GM23338 (cell line): ENCODE results near the gene KCNAB1. TPM values are rescaled to one million over a fixed set of nuclear protein-coding genes. Genes with fewer than 3 reads are reported as not detected.

ENCODE experiments used
- ATAC-seq: fragments of 200-7000 bp; cut with Tn5 transposase; 3 replicates; pipeline ENCODE4 v1.9.1; 2020
- DNase-seq: peaks from one replicate; pipeline ENCODE4 v3.0.0-alpha.2; 2015; ENCODE audit warnings: low spot score
- H2AFZ ChIP-seq: fragments of 200-600 bp; sonication (generic); 2 replicates; pipeline ENCODE4 v1.8.0; 2016; ENCODE audit warnings: antibody characterized with exemption, mild to moderate bottlenecking, moderate library complexity
- H3F3A ChIP-seq: fragments of 200-600 bp; sonication (generic); replicated peaks from 2 replicates; pipeline ENCODE4 v1.8.0; 2017; ENCODE audit warnings: antibody characterized with exemption, mixed run types, low read depth
- H3K27ac ChIP-seq: fragments of 200-600 bp; sonication (generic); 2 replicates; pipeline ENCODE4 v1.6.1; 2016; ENCODE audit warnings: low read depth
- H3K27me3 ChIP-seq: fragments of 200-600 bp; sonication (generic); 2 replicates; pipeline ENCODE4 v1.8.0; 2016; ENCODE audit warnings: mild to moderate bottlenecking, mixed run types, moderate library complexity; ENCODE audit not compliant: insufficient read depth
- H3K36me3 ChIP-seq: fragments of 200-600 bp; sonication (generic); 2 replicates; pipeline ENCODE4 v1.8.0; 2016; ENCODE audit warnings: mild to moderate bottlenecking; ENCODE audit not compliant: insufficient read depth
- H3K4me1 ChIP-seq: fragments of 200-600 bp; sonication (generic); 2 replicates; pipeline ENCODE4 v1.8.0; 2016; ENCODE audit warnings: mild to moderate bottlenecking, moderate library complexity; ENCODE audit not compliant: insufficient read depth
- H3K4me2 ChIP-seq: fragments of 200-600 bp; sonication (generic); 2 replicates; pipeline ENCODE4 v1.7.1; 2017; ENCODE audit warnings: mixed run types
- H3K4me3 ChIP-seq: fragments of 200-600 bp; sonication (generic); 2 replicates; pipeline ENCODE4 v1.6.1; 2016; ENCODE audit warnings: mixed run types
- H3K79me2 ChIP-seq: fragments of 200-600 bp; sonication (generic); replicated peaks from 2 replicates; pipeline ENCODE4 v1.8.0; 2017; ENCODE audit warnings: mild to moderate bottlenecking; ENCODE audit not compliant: insufficient read depth
- H3K9me2 ChIP-seq: fragments of 200-600 bp; sonication (generic); 2 replicates; pipeline ENCODE4 v1.8.0; 2017; ENCODE audit not compliant: insufficient read depth
- H4K20me1 ChIP-seq: fragments of 200-600 bp; sonication (generic); replicated peaks from 2 replicates; pipeline ENCODE4 v1.8.0; 2017; ENCODE audit warnings: mild to moderate bottlenecking; ENCODE audit not compliant: insufficient read depth
- H3K27ac Mint-ChIP-seq: 2 replicates; pipeline ENCODE4 v1.8.0; 2020; ENCODE audit warnings: inconsistent platforms, mild to moderate bottlenecking, moderate library complexity, mixed read lengths
- H3K27me3 Mint-ChIP-seq: 3 replicates; pipeline ENCODE4 v1.8.0; 2022; ENCODE audit warnings: low read depth, mild to moderate bottlenecking, moderate library complexity, mixed read lengths, inconsistent platforms; ENCODE audit not compliant: insufficient read depth, poor library complexity
- H3K36me3 Mint-ChIP-seq: 3 replicates; pipeline ENCODE4 v1.8.0; 2021; ENCODE audit warnings: low read depth, mild to moderate bottlenecking, inconsistent platforms, moderate library complexity, mixed read lengths
- H3K4me1 Mint-ChIP-seq: 3 replicates; pipeline ENCODE4 v1.8.0; 2020; ENCODE audit warnings: mild to moderate bottlenecking, inconsistent platforms, mixed read lengths
- H3K4me3 Mint-ChIP-seq: 3 replicates; pipeline ENCODE4 v1.8.0; 2021; ENCODE audit warnings: moderate library complexity, mild to moderate bottlenecking, inconsistent platforms, mixed read lengths
- H3K9me3 Mint-ChIP-seq: 3 replicates; pipeline ENCODE4 v1.8.0; 2020; ENCODE audit warnings: moderate library complexity, mild to moderate bottlenecking, inconsistent platforms, mixed read lengths
- CREB1 ChIP-seq: fragments of 250-450 bp; sonication (Bioruptor Pico); IDR thresholded peaks from 2 replicates; pipeline ENCODE4 v1.5.0; 2020; ENCODE audit warnings: low read depth, mild to moderate bottlenecking, moderate library complexity
- NANOG ChIP-seq: IDR thresholded peaks from 2 replicates; pipeline ENCODE4 v1.6.1; 2016; ENCODE audit warnings: antibody characterized with exemption, borderline replicate concordance
- POLR2AphosphoS5 ChIP-seq: IDR thresholded peaks from 2 replicates; pipeline ENCODE4 v1.6.1; 2016; ENCODE audit warnings: antibody characterized with exemption, low read depth
- ZNF331 ChIP-seq: fragments of 250-450 bp; sonication (Bioruptor Pico); IDR thresholded peaks from 2 replicates; pipeline ENCODE4 v1.5.0; 2020; ENCODE audit warnings: low read depth, mild to moderate bottlenecking, moderate library complexity
- polyA plus RNA-seq: library from polyadenylated mRNA; unstranded; fragments of >200 nt; fragmentation: Nextera tagmentation; extraction: Ambion mirVana; gene quantifications from 2 replicates; pipeline ENCODE4 v1.2.1, GENCODE V29; 2016
- total RNA-seq: library from RNA; depleted of rRNA; stranded (reverse); fragments of >200 nt; shearing (Covaris generic); gene quantifications from 2 replicates; pipeline ENCODE4 v1.2.3, GENCODE V29; 2014
- TF ChIP-seq, protein P1 (sequence below), 2 experiments: fragments of 200-600 bp in 1 of 2; sonication (generic) in 1 of 2; conservative IDR thresholded peaks; 2 replicates each; pipeline versions ENCODE4 v1.5.1 to v1.6.1; 2016 to 2017; ENCODE audit warnings: antibody characterized with exemption in 2 of 2, low read depth in 2 of 2, mild to moderate bottlenecking in 2 of 2, moderate library complexity in 1 of 2
- TF ChIP-seq, protein P2 (sequence below): IDR thresholded peaks from 2 replicates; pipeline ENCODE4 v1.6.1; 2016; ENCODE audit warnings: antibody characterized with exemption
- TF ChIP-seq, protein P3 (sequence below): fragments of 250-450 bp; sonication (Bioruptor Pico); IDR thresholded peaks from 2 replicates; pipeline ENCODE4 v1.5.0; 2020; ENCODE audit warnings: mild to moderate bottlenecking, moderate library complexity

KCNAB1 gene
- total and polyA plus RNA-seq, 2 experiments from 2014 or later, result 0.69 to 2.6 TPM

DNA sequence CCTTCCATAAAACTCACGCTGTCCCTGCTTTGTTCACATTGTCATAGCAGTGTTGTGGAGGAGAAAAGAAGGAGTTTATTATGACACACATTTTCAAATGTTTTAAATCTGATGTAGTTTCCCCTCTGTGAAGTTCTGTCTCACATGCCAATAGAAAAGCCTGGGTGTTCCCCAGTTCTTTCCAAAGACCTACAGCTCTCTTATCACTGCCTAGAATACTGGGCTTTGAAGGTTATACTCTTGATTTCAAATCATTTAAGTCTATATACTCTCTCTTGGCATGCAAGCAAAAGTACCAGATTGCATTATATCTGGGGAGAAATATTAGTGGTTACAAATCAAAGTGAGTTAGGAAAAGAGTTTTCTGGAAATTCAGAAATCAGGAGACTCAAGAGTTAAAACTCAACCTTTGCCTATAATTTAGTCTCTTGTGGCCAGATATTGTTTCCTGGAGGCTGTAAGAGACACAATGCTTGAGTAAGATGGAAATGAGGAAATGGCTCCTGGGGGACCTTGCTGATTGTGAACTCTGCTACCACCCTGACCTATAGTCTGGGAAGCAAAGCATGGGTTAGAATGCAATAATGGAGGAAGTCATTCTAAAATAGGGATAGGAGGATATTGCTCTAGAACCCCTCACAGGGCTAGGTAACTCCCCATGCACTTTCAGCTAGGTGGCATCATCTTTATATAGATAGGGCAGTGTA, 182.8 kb downstream of the KCNAB1 start:
- no peak overlapping the region for H3K4me3 ChIP-seq
- H3K27ac ChIP-seq, result no peak overlapping the region
- no peaks in the 10 kb centered on the region for H4K20me1 ChIP-seq
- no peaks in the 10 kb centered on the region for H3K79me2 ChIP-seq
- H3K9me2 ChIP-seq, result no peaks in the 10 kb centered on the region
- peaks cover 7% of the 10 kb centered on the region; the same call in 2 of the 3 replicates for H3K4me1 Mint-ChIP-seq
- no peak for DNase-seq
- no peak for TF ChIP-seq POLR2AphosphoS5
- TF ChIP-seq, protein P1, sequence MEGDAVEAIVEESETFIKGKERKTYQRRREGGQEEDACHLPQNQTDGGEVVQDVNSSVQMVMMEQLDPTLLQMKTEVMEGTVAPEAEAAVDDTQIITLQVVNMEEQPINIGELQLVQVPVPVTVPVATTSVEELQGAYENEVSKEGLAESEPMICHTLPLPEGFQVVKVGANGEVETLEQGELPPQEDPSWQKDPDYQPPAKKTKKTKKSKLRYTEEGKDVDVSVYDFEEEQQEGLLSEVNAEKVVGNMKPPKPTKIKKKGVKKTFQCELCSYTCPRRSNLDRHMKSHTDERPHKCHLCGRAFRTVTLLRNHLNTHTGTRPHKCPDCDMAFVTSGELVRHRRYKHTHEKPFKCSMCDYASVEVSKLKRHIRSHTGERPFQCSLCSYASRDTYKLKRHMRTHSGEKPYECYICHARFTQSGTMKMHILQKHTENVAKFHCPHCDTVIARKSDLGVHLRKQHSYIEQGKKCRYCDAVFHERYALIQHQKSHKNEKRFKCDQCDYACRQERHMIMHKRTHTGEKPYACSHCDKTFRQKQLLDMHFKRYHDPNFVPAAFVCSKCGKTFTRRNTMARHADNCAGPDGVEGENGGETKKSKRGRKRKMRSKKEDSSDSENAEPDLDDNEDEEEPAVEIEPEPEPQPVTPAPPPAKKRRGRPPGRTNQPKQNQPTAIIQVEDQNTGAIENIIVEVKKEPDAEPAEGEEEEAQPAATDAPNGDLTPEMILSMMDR (conservative IDR thresholded peaks at IDR 0.05; ENCODE audit: low read depth in 2 of 2), result no peak
- TF ChIP-seq, protein P2, sequence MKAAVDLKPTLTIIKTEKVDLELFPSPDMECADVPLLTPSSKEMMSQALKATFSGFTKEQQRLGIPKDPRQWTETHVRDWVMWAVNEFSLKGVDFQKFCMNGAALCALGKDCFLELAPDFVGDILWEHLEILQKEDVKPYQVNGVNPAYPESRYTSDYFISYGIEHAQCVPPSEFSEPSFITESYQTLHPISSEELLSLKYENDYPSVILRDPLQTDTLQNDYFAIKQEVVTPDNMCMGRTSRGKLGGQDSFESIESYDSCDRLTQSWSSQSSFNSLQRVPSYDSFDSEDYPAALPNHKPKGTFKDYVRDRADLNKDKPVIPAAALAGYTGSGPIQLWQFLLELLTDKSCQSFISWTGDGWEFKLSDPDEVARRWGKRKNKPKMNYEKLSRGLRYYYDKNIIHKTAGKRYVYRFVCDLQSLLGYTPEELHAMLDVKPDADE, result no peak
- no peak for TF ChIP-seq ZNF331 (CRISPR knock-in tag)
- TF ChIP-seq NANOG, result no peak
- no peak for TF ChIP-seq CREB1 (CRISPR knock-in tag)
- TF ChIP-seq, protein P3, sequence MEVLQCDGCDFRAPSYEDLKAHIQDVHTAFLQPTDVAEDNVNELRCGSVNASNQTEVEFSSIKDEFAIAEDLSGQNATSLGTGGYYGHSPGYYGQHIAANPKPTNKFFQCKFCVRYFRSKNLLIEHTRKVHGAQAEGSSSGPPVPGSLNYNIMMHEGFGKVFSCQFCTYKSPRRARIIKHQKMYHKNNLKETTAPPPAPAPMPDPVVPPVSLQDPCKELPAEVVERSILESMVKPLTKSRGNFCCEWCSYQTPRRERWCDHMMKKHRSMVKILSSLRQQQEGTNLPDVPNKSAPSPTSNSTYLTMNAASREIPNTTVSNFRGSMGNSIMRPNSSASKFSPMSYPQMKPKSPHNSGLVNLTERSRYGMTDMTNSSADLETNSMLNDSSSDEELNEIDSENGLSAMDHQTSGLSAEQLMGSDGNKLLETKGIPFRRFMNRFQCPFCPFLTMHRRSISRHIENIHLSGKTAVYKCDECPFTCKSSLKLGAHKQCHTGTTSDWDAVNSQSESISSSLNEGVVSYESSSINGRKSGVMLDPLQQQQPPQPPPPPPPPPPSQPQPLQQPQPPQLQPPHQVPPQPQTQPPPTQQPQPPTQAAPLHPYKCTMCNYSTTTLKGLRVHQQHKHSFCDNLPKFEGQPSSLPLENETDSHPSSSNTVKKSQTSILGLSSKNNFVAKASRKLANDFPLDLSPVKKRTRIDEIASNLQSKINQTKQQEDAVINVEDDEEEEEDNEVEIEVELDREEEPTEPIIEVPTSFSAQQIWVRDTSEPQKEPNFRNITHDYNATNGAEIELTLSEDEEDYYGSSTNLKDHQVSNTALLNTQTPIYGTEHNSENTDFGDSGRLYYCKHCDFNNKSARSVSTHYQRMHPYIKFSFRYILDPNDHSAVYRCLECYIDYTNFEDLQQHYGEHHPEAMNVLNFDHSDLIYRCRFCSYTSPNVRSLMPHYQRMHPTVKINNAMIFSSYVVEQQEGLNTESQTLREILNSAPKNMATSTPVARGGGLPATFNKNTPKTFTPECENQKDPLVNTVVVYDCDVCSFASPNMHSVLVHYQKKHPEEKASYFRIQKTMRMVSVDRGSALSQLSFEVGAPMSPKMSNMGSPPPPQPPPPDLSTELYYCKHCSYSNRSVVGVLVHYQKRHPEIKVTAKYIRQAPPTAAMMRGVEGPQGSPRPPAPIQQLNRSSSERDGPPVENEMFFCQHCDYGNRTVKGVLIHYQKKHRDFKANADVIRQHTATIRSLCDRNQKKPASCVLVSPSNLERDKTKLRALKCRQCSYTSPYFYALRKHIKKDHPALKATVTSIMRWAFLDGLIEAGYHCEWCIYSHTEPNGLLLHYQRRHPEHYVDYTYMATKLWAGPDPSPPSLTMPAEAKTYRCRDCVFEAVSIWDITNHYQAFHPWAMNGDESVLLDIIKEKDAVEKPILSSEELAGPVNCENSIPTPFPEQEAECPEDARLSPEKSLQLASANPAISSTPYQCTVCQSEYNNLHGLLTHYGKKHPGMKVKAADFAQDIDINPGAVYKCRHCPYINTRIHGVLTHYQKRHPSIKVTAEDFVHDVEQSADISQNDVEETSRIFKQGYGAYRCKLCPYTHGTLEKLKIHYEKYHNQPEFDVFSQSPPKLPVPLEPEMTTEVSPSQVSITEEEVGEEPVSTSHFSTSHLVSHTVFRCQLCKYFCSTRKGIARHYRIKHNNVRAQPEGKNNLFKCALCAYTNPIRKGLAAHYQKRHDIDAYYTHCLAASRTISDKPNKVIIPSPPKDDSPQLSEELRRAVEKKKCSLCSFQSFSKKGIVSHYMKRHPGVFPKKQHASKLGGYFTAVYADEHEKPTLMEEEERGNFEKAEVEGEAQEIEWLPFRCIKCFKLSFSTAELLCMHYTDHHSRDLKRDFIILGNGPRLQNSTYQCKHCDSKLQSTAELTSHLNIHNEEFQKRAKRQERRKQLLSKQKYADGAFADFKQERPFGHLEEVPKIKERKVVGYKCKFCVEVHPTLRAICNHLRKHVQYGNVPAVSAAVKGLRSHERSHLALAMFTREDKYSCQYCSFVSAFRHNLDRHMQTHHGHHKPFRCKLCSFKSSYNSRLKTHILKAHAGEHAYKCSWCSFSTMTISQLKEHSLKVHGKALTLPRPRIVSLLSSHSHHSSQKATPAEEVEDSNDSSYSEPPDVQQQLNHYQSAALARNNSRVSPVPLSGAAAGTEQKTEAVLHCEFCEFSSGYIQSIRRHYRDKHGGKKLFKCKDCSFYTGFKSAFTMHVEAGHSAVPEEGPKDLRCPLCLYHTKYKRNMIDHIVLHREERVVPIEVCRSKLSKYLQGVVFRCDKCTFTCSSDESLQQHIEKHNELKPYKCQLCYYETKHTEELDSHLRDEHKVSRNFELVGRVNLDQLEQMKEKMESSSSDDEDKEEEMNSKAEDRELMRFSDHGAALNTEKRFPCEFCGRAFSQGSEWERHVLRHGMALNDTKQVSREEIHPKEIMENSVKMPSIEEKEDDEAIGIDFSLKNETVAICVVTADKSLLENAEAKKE (CRISPR knock-in tag), result no peak
- H3K4me3 Mint-ChIP-seq, result no peak overlapping the region
- H3K4me1 ChIP-seq, result peaks cover 5% of the 10 kb centered on the region
- H3K27me3 Mint-ChIP-seq, result peaks cover 3% of the 10 kb centered on the region
- no peaks in the 10 kb centered on the region for H3F3A ChIP-seq
- no peak for ATAC-seq
- no peaks in the 10 kb centered on the region for H3K9me3 Mint-ChIP-seq
- H3K4me2 ChIP-seq, result no peak overlapping the region
- H2AFZ ChIP-seq, result no peak overlapping the region
- no peaks in the 10 kb centered on the region for H3K36me3 ChIP-seq
- no peak overlapping the region; the same call in 1 of the 2 replicates for H3K27ac Mint-ChIP-seq
- H3K27me3 ChIP-seq, result no peaks in the 10 kb centered on the region
- no peaks in the 10 kb centered on the region for H3K36me3 Mint-ChIP-seq
